ENCODE results near the gene SHC2.
A peak's percentile ranks its signal among the peaks of the same experiment; 100 is the strongest.

The SHC2 gene

DNA sequence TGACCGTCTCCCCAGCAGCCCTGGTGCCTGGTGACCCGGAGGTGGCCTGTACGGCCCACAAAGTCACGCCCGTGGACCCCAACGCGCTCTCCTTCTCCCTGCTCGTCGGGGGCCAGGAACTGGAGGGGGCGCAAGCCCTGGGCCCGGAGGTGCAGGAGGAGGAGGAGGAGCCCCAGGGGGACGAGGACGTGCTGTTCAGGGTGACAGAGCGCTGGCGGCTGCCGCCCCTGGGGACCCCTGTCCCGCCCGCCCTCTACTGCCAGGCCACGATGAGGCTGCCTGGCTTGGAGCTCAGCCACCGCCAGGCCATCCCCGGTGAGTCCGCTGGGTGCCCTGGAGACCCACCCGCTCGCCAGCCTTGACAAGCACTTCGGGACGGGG, 37.7 kb upstream of the SHC2 start:
- H2BK15ac ChIP-seq (ENCODE audit: low read depth, poor library complexity, severe bottlenecking), result no peak overlapping the region
- H3K9me3 ChIP-seq (ENCODE audit: control insufficient read depth, low read length), result no peaks in the 10 kb centered on the region
- H2AK5ac ChIP-seq (ENCODE audit: low read length, severe bottlenecking), result no peak overlapping the region
- H3K4me2 ChIP-seq (ENCODE audit: low read length, poor library complexity, severe bottlenecking), result no peak overlapping the region
- no peak overlapping the region for H4K91ac ChIP-seq (ENCODE audit: low read length)
- no peak overlapping the region for H3K23ac ChIP-seq (ENCODE audit: low read length in 2 of 2)
- H2BK120ac ChIP-seq (ENCODE audit: low read depth, low read length), result no peak overlapping the region
- peaks cover 16% of the 10 kb centered on the region for H3K4me1 ChIP-seq (ENCODE audit: control insufficient read depth, insufficient read depth, low read depth, low read length)
- no peak overlapping the region for H2BK12ac ChIP-seq (ENCODE audit: low read length in 2 of 2)
- no peak overlapping the region for H3K18ac ChIP-seq (ENCODE audit: low read depth in 1 of 2, low read length in 2 of 2)
- no peak for DNase-seq
- H4K8ac ChIP-seq (ENCODE audit: low read length), result no peak overlapping the region
- H3K27me3 ChIP-seq (ENCODE audit: control insufficient read depth in 1 of 2, insufficient read depth in 1 of 2, low read length in 2 of 2), result peaks cover 18 to 24% of the 10 kb centered on the region in 2 experiments
- no peak overlapping the region for H3K4me3 ChIP-seq (ENCODE audit: insufficient read depth in 1 of 2, low read depth in 1 of 2, low read length in 2 of 2)
- no peaks in the 10 kb centered on the region for H3K79me1 ChIP-seq (replicated peaks; ENCODE audit: low read length, poor library complexity, severe bottlenecking)
- H3K14ac ChIP-seq (ENCODE audit: low read length in 2 of 2), result no peak overlapping the region
- H3K9ac ChIP-seq (ENCODE audit: low read length), result no peak overlapping the region
- no peak overlapping the region for H3K27ac ChIP-seq (ENCODE audit: low read length, poor library complexity, severe bottlenecking)
- no peak overlapping the region for H2AFZ ChIP-seq (ENCODE audit: low read depth, low read length)
- no peak overlapping the region for H2BK5ac ChIP-seq (ENCODE audit: low read depth, low read length, poor library complexity, severe bottlenecking)
- no peak overlapping the region for H3K4ac ChIP-seq (ENCODE audit: low read depth in 1 of 2, low read length in 2 of 2)
- peaks cover 0 to 3% of the 10 kb centered on the region in 2 experiments for H3K36me3 ChIP-seq (ENCODE audit: control insufficient read depth in 1 of 2, insufficient read depth in 2 of 2, low read depth in 1 of 2, low read length in 2 of 2)
- 43% methylated on average over 14 of the region's 26 CpGs for WGBS

GRCh38 chr19:497869-498510, 37.2 kb upstream of the SHC2 start:
- Histone ChIP-seq H4K8ac (ENCODE audit: low read length) (no peak overlapping the region), H3K9me3 (ENCODE audit: control insufficient read depth, low read length) (no peaks in the 10 kb centered on the region), H3K4me3 (ENCODE audit: insufficient read depth in 1 of 2, low read depth in 1 of 2, low read length in 2 of 2) (peak overlapping the region in 1 of 2 experiments; percentile 30), H3K23ac (ENCODE audit: low read length in 2 of 2) (peak overlapping the region in 1 of 2 experiments; percentile 34), H2BK12ac (ENCODE audit: low read length in 2 of 2) (no peak overlapping the region), H2AFZ (ENCODE audit: low read depth, low read length) (no peak overlapping the region), H2BK120ac (ENCODE audit: low read depth, low read length) (no peak overlapping the region), H2BK5ac (ENCODE audit: low read depth, low read length, poor library complexity, severe bottlenecking) (no peak overlapping the region), H2AK5ac (ENCODE audit: low read length, severe bottlenecking) (no peak overlapping the region), H3K4me1 (ENCODE audit: control insufficient read depth, insufficient read depth, low read depth, low read length) (peaks cover 16% of the 10 kb centered on the region), H3K14ac (ENCODE audit: low read length in 2 of 2) (no peak overlapping the region), H2BK15ac (ENCODE audit: low read depth, poor library complexity, severe bottlenecking) (no peak overlapping the region), H3K9ac (ENCODE audit: low read length) (no peak overlapping the region), H3K18ac (ENCODE audit: low read depth in 1 of 2, low read length in 2 of 2) (no peak overlapping the region), H4K91ac (ENCODE audit: low read length) (no peak overlapping the region), H3K27me3 (ENCODE audit: control insufficient read depth in 1 of 2, insufficient read depth in 1 of 2, low read length in 2 of 2) (peaks cover 18 to 24% of the 10 kb centered on the region in 2 experiments), H3K27ac (ENCODE audit: low read length, poor library complexity, severe bottlenecking) (no peak overlapping the region), H3K79me1 (replicated peaks; ENCODE audit: low read length, poor library complexity, severe bottlenecking) (no peaks in the 10 kb centered on the region), H3K4me2 (ENCODE audit: low read length, poor library complexity, severe bottlenecking) (peak overlapping the region; percentile 37), H3K36me3 (ENCODE audit: control insufficient read depth in 1 of 2, insufficient read depth in 2 of 2, low read depth in 1 of 2, low read length in 2 of 2) (peaks cover 0 to 3% of the 10 kb centered on the region in 2 experiments), H3K4ac (ENCODE audit: low read depth in 1 of 2, low read length in 2 of 2) (no peak overlapping the region)
- 12% methylated on average over 49 of the region's 50 CpGs for WGBS
- no peak for DNase-seq

DNA sequence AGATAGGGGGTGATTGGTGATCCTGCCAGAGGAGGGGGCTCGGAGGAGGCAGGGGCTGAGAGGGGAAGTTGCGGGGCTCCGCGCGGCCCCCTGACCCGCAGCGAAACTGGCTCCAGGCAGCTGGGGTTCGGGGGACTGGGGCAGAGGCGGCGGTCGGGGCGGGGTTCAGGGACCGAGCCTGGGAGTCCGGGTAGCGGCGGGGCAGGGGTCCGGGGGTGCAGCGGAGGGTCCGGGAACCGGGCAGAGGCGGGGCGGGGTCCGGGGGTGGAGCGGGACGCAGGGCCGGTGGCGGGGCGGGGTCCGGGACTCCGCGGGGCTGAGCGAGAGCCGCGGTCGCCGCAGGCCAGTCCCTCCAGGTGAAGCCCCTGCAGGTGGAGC, 36.6 kb upstream of the SHC2 start:
- WGBS, result 2% methylated on average over 12 of the region's 36 CpGs
- Histone ChIP-seq H2BK5ac (ENCODE audit: low read depth, low read length, poor library complexity, severe bottlenecking) (no peak overlapping the region), H4K91ac (ENCODE audit: low read length) (no peak overlapping the region), H3K4me1 (ENCODE audit: control insufficient read depth, insufficient read depth, low read depth, low read length) (peaks cover 16% of the 10 kb centered on the region), H3K4me2 (ENCODE audit: low read length, poor library complexity, severe bottlenecking) (peak overlapping the region; percentile 37), H3K4ac (ENCODE audit: low read depth in 1 of 2, low read length in 2 of 2) (no peak overlapping the region), H3K23ac (ENCODE audit: low read length in 2 of 2) (no peak overlapping the region), H3K9ac (ENCODE audit: low read length) (no peak overlapping the region), H4K8ac (ENCODE audit: low read length) (no peak overlapping the region), H3K27me3 (ENCODE audit: control insufficient read depth in 1 of 2, insufficient read depth in 1 of 2, low read length in 2 of 2) (peaks cover 18 to 24% of the 10 kb centered on the region in 2 experiments), H3K79me1 (replicated peaks; ENCODE audit: low read length, poor library complexity, severe bottlenecking) (no peaks in the 10 kb centered on the region), H2BK120ac (ENCODE audit: low read depth, low read length) (no peak overlapping the region), H3K14ac (ENCODE audit: low read length in 2 of 2) (no peak overlapping the region), H3K36me3 (ENCODE audit: control insufficient read depth in 1 of 2, insufficient read depth in 2 of 2, low read depth in 1 of 2, low read length in 2 of 2) (peaks cover 0 to 3% of the 10 kb centered on the region in 2 experiments), H2AK5ac (ENCODE audit: low read length, severe bottlenecking) (no peak overlapping the region), H2BK15ac (ENCODE audit: low read depth, poor library complexity, severe bottlenecking) (peak overlapping the region; percentile 18), H3K27ac (ENCODE audit: low read length, poor library complexity, severe bottlenecking) (no peak overlapping the region), H2AFZ (ENCODE audit: low read depth, low read length) (no peak overlapping the region), H3K9me3 (ENCODE audit: control insufficient read depth, low read length) (no peaks in the 10 kb centered on the region), H3K18ac (ENCODE audit: low read depth in 1 of 2, low read length in 2 of 2) (no peak overlapping the region), H2BK12ac (ENCODE audit: low read length in 2 of 2) (no peak overlapping the region), H3K4me3 (ENCODE audit: insufficient read depth in 1 of 2, low read depth in 1 of 2, low read length in 2 of 2) (peak overlapping the region in 1 of 2 experiments; percentile 30)
- no peak for DNase-seq

- 15% methylated on average over 17 of the region's 18 CpGs for WGBS
- no peak overlapping the region for H2BK120ac ChIP-seq (ENCODE audit: low read depth, low read length)
- peaks cover 16% of the 10 kb centered on the region for H3K4me1 ChIP-seq (ENCODE audit: control insufficient read depth, insufficient read depth, low read depth, low read length)
Observed at GRCh38 chr19:496986-497385, 36.2 kb upstream of the SHC2 start.

More at GRCh38 chr19:496986-497385, 36.2 kb upstream of the SHC2 start:
- no peak overlapping the region for H3K4ac ChIP-seq (ENCODE audit: low read depth in 1 of 2, low read length in 2 of 2)
- H2BK15ac ChIP-seq (ENCODE audit: low read depth, poor library complexity, severe bottlenecking), result no peak overlapping the region
- H3K14ac ChIP-seq (ENCODE audit: low read length in 2 of 2), result no peak overlapping the region
- no peaks in the 10 kb centered on the region for H3K9me3 ChIP-seq (ENCODE audit: control insufficient read depth, low read length)
- no peak overlapping the region for H3K4me3 ChIP-seq (ENCODE audit: insufficient read depth in 1 of 2, low read depth in 1 of 2, low read length in 2 of 2)
- peaks cover 18 to 24% of the 10 kb centered on the region in 2 experiments for H3K27me3 ChIP-seq (ENCODE audit: control insufficient read depth in 1 of 2, insufficient read depth in 1 of 2, low read length in 2 of 2)
- H2AFZ ChIP-seq (ENCODE audit: low read depth, low read length), result no peak overlapping the region
- no peak for DNase-seq
- no peak overlapping the region for H2BK5ac ChIP-seq (ENCODE audit: low read depth, low read length, poor library complexity, severe bottlenecking)
- H2AK5ac ChIP-seq (ENCODE audit: low read length, severe bottlenecking), result no peak overlapping the region
- H3K27ac ChIP-seq (ENCODE audit: low read length, poor library complexity, severe bottlenecking), result no peak overlapping the region
- no peak overlapping the region for H3K9ac ChIP-seq (ENCODE audit: low read length)
- H3K18ac ChIP-seq (ENCODE audit: low read depth in 1 of 2, low read length in 2 of 2), result no peak overlapping the region
- H4K91ac ChIP-seq (ENCODE audit: low read length), result no peak overlapping the region
- no peak overlapping the region for H4K8ac ChIP-seq (ENCODE audit: low read length)
- peaks cover 0 to 3% of the 10 kb centered on the region in 2 experiments for H3K36me3 ChIP-seq (ENCODE audit: control insufficient read depth in 1 of 2, insufficient read depth in 2 of 2, low read depth in 1 of 2, low read length in 2 of 2)
- no peak overlapping the region for H2BK12ac ChIP-seq (ENCODE audit: low read length in 2 of 2)
- H3K79me1 ChIP-seq (replicated peaks; ENCODE audit: low read length, poor library complexity, severe bottlenecking), result no peaks in the 10 kb centered on the region
- no peak overlapping the region for H3K23ac ChIP-seq (ENCODE audit: low read length in 2 of 2)
- H3K4me2 ChIP-seq (ENCODE audit: low read length, poor library complexity, severe bottlenecking), result no peak overlapping the region
